CD4-positive, alpha-beta T cell treated with Interleukin-17A for 1 hour (primary cell): ENCODE results near the gene NELFB.
"Not testable (repeated sequence)": the region's sequence is repeated elsewhere in the genome, so short reads cannot be mapped to it uniquely, and the experiment has no call there.

Experiments
- DNase-seq: peaks from one replicate; pipeline ENCODE4 v3.0.0-alpha.2; 2020

The NELFB gene

DNA sequence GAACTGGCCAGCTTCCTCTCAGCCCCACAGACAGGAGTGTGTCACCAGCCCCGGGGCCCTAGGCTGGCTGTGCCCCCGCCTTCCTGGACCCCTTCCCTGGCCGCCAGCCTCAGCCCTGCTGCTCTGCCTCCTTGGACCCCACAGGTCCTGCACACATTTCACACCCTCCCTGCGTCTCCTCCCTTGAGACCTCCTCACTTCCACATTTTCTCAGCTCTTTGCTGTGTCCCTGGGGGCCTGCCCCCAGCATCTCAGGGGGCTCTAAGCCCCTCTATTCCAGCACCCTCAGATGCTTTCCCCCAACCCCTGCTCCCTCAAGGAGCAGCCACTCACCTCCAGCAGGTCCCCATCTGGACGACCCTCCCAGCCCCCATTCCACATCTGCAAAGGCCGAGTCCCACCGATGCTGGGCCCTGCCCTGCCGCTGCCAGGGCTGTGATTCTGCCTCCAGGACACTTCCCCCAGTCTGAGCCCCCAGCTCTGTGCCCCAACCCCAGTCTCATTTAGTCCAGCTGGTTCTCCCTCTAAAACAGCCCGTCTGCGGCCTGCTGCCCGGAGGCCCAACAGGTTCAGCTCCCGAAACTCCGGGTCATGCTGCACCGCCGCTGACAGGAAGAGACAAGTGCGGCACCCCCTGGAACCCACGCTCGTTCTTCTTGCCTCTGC lies 20.2 kb upstream of the NELFB start:
- DNase-seq, result no peak

- DNase-seq, result no peak
Measured at GRCh38 chr9:137235424-137236237, 19.5 kb upstream of the NELFB start.

DNA sequence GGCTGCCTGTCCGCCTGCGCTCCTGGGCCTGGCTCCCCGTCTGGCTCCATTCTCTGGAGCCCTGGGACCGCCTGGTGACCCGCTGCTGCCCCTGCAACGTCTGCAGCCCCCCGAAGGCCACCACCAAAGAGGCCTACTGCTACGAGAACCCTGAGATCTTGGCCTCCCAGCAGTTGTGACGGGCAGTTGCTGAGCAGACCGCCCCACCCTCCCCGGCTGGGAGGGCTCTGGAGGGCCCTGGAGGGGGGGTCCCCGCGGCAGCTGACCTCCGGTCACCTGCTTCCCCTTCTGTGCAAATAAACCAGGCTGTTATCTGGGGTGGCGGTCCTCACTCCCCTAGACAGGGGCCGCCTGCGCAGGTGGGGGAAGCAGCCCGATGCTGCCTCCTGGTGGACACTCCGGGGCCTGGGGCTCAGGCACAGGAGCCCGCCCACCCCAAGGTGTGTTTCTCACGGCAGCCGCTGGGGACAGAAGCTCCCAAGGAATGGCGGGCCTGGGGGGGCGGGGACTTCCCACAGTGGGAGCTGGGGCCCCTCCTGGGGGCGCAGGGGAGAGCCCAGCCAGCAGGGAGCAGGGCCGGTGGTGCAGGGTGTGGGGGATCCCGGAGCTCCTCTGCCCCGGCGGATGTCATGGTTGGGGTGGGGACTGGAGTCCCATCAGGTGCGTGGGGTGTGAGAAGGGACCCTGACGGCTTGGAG lies 18.7 kb upstream of the NELFB start:
- peak; percentile 91 for DNase-seq

- DNase-seq, result no peak
Measured at GRCh38 chr9:137236936-137237421, 18.1 kb upstream of the NELFB start.

GRCh38 chr9:137237759-137238726 lies 17.1 kb upstream of the NELFB start:
- no peak for DNase-seq

DNA sequence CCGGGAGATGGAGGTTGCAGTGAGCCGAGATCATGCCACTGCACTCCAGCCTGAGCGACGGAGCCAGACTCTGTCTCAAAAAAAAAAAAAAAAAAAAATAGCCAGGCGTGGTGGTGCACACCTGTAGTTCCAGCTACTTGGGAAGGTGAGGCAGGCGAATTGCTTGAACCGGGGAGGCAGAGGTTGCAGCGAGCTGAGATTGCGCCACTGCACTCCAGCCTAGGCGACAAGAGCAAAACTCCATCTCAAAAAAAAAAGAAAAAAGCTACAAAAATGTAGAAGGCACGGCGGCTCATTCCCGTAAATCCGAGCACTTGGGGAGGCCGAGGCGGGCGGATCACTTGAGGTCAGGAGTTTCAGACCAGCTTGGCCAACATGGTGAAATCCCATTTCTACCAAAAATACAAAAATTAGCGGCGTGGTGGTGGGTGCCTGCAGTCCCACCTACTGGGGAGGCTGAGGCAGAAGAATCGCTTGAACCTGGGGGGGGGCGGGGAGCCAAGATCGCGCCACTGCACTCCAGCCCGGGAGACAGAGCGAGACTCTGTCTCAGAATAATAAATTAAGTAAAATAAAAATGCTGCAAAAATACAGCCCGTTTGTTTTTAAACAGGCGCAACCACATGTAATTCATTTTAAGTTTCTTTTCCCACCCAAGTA lies 15.5 kb upstream of the NELFB start:
- not testable (repeated sequence) for DNase-seq

DNA sequence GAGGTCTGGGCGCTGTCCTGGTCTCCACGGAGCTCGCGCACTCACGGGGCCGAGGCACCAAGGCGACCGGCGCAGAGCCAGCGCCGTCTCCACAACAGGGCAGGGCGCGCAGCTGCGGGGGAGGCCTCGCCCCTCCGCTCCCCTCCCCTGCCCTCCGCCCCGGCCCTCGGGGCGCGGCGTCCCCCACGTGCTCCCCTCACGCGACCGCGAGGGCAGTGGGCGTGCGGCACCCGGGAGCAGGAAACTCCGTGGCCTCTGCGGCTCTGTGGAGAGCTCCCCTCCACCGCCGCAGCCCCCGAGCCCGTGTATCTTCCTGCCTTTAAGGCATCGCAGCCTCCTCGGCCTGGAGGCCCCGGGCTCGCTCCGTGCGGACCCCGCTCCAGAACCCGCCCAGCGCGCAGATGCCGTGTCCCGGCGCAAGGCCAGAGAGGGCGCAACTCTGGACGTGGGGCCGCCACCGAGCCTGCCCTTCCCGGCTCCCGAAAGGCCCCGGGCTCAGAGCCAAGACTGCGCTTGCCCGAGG lies 14.7 kb upstream of the NELFB start:
- peak; percentile 78 for DNase-seq

- DNase-seq, result peak; percentile 100
Measured at GRCh38 chr9:137240841-137241489, 14.2 kb upstream of the NELFB start, which contains the start of gene TUBB4B. Gene TUBB4B, plus strand, starts transcription at chr9:137241287. Its CDS starts 74 bp downstream, at chr9:137241361.

- peak; percentile 65 for DNase-seq
Measured at GRCh38 chr9:137241490-137242268, 13.4 kb upstream of the NELFB start.

DNA sequence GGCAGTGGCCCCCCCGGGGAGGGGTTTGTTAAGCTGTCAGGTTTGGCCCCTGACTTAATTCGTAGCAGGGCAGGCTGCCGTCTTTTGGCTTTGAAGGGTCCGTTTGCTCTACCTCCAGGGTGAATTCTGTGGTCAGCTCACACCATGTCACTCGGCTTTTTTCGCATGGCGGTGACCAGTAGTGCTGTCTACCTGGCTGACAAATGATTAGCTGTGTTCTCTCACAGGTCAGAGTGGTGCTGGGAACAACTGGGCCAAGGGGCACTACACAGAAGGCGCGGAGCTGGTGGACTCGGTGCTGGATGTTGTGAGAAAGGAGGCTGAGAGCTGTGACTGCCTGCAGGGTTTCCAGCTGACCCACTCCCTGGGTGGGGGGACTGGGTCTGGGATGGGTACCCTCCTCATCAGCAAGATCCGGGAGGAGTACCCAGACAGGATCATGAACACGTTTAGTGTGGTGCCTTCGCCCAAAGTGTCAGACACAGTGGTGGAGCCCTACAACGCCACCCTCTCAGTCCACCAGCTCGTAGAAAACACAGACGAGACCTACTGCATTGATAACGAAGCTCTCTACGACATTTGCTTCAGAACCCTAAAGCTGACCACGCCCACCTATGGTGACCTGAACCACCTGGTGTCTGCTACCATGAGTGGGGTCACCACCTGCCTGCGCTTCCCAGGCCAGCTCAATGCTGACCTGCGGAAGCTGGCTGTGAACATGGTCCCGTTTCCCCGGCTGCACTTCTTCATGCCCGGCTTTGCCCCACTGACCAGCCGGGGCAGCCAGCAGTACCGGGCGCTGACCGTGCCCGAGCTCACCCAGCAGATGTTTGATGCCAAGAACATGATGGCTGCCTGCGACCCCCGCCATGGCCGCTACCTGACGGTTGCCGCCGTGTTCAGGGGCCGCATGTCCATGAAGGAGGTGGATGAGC lies 12.6 kb upstream of the NELFB start:
- no peak for DNase-seq

GRCh38 chr9:137243266-137243625 lies 11.9 kb upstream of the NELFB start:
- not testable (repeated sequence) for DNase-seq

DNA sequence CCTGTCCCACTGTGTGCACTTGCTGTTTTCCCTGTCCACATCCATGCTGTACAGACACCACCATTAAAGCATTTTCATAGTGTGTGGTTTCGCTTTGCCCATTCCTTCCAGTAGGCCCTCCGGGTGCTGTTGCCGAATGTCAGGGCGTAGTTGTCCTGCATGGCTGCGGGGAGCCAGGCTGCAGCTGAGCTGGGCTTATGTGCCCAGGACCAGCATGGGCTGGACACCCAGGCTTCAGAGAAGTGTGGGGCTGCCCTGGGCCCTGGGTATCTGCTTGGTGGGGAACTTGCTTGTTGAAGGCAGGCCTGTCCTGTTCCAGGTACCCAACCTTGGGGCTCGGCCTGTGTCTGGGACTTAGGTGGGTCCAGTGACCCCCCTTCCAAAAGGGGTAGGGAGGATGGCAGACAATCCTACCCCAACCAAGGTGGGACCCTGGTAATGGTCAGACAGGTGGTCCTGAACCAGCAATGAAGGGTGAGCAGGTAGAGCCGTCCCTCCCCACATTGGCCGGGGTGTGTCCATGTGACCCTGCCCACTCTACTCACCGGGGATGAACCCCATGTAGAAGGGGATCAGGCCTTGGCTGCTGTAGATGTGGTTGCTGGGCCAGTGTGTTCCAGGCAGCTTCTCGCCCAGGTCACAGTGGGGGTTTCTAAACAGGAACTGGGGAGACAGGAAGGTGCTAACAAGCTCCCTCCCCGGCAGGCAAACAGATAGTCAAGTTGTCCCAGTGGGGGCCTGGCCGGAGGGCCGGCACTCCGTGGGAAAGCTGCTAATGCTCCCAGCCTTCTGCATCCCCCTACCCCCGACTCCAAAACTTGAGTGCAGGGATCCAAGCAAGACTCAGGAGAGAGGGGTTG lies 11.3 kb upstream of the NELFB start:
- no peak for DNase-seq

- DNase-seq, result no peak
Measured at GRCh38 chr9:137244486-137245449, 10.4 kb upstream of the NELFB start.

DNA sequence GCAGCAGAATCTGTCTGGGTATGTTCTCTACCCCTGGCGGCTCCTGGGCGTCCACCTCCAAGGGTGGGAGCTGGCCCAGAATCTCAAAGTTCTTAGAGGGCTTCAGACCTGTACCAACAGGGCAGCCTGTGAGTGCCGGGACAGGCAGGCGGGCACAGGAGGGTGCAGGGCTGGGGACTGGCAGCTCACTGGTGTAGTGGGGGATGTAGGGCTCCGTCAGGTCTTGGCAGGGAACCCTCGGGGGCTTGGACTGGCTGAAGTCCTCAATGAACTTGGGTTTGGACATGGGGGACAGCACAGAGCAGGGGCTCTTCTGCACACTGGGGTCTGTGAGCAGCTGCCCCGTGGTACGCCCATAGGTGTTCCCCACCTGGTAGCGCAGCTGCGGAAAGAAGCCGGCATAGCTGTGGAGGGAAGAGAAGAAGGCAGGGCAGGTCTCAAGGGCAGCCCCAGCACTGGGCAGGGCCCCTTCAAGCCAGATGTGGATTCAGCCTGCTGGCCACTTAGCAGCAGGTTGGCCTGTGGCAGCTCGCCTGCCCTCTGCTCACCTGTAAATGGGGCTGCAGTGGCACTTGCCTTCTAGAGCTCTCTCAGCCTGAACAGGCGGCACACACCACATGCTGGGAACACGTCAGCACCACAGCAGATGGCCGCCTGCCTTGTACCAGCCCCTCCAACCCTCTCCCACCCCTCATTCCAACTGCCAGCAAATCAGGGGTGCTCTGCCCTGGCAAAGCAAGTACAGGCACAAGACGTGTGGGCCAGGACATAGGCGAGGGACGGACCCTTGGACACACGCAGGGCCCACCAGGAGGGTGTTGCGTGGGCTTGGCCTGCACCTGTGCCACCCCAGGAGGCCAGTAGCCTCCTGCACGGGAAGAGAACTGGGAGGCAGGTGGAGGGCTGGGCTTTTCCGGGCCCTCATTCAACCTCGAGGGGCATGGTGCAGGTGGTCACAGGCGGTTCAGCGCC lies 9.4 kb upstream of the NELFB start:
- DNase-seq, result no peak

GRCh38 chr9:137247135-137247915 lies 7.8 kb upstream of the NELFB start:
- no peak for DNase-seq
